GM04504 (cell line): ENCODE results near the gene HMSD.
A peak's percentile ranks its signal among the peaks of the same experiment; 100 is the strongest.

ENCODE experiments used
- DNase-seq: peaks from one replicate; pipeline ENCODE4 v3.0.0-alpha.2; 2012; ENCODE audit warnings: low read depth

The HMSD gene

DNA sequence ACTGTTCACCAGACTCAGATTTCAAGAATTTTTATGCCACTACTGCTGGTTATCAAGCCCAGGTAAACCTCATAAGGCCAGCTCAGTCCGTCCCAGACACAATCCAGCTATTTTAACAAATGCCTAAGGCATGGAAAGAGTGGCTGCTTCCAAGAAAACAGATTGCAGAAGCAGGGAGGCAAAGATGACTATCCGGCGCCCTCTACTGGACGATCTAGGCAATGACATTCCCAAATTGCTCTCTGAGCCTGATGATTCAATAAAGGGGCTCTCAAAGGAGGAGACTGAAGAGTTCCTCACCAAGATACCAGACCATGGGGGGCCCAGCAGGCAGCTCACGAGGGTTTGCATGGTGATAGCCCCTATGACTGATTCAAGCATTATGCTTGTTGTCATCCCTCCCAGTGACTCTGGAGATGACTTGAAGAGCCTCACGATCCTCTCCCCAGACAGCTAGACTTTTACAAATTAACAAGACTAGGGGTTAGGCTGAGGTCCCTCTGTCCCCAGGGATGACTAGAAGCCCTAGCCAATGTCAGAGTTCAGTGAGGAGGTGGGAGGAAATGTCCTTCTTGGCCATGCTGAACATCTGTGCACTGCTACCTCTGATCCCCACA lies 45.8 kb downstream of the HMSD start:
- peak; percentile 48 for DNase-seq

DNA sequence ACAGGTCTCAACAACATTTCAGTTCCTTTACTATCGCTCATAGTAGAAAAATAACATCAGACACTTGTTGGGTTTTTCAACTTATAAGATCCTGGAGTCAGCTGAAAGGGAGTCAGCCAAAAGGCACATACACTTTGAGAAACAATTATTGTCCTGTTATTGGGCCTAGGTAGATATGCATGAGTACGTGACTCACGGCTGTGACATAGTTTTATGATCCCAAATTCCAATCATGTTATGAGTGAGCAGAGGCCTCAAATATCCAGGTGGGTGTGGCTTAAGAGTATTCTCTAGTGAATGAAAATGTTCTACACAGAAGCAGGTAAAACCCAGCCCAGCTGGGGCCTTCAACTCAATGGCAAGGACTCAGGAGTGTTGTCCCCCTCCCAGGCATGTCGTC lies 47.9 kb downstream of the HMSD start:
- DNase-seq, result no peak

DNA sequence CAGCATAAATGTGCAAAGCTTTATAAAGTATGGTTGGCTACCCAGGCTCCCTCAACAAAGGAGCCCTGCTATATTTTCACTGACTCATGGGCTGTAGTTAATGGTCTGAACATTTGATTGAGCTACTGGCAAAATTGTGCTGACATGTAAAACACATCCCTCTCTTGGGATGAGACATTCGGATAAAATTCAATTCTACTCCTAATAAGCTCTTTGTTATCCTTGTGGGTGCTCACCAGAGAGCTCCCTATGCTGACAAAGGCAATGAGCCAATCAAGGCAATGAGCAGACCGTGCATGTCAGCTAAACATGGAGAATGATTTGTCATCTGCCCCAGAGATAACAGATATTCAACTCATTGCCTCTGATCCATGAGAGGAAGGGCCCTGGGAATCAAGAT lies 48.5 kb downstream of the HMSD start:
- no peak for DNase-seq

DNA sequence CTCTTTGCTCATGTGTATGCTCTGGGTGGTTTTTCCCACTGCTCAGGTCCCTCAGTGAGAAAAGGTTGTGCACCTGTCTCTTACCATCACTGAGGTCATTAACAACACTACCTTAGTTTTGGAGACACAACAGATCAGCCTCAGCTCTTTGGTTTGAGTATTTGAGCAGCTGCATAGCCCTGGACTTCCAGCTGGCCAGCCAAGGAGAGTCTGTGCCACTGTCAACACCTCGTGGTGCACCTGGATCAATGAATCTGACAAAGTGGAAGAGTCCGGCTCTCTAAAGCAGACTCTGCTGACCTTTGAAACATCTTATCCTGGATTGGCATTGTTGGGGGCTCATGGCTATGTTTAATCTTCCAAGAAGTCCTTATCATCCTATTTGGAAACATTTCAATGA lies 50.8 kb downstream of the HMSD start:
- no peak for DNase-seq

DNA sequence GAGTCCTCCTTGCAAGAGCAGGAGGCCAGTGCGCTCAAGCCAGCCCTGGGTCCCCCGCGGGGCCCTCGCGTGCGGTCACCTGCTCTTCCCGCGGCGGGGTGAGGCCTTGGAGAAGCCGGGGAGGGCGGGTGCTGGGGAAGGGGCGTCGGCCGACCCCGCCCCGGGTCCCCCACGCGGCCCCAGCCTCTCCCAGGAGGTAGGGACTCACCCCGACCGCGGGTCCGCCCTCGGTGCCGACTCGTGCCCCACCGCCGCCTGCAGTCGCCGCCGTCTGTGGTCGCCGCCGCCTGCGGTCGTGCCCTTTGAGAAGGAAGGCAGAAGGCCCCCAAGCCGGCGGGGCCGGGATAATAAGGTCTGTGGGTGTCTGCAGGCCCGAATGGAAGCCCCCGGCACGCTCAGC lies 53.5 kb downstream of the HMSD start:
- DNase-seq, result no peak

DNA sequence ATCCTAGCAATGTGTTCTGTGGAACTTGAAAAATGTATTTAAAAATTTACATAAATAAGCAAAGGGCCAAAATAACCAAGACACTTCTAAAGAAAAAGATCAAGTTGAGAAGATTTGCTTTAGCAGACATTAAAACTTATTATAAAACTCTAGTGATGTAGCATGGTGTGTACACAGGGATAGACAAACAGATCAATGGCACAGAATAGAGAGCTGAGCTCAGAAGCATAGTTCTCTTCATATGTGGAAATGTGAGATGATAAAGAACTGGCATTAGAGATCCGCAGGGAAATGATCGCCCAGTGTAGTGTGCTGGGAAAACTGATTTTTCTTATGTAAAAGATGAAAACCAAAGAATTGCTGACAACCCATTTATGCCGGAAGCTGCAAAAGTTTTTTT lies 60.2 kb downstream of the HMSD start:
- no peak for DNase-seq
